H1 (cell line): Measurements from ENCODE around the gene KLHL30. TPM values are rescaled to one million over a fixed set of nuclear protein-coding genes. Genes with fewer than 3 reads are reported as not detected.

Experiments
- BRCA1 ChIP-seq: IDR thresholded peaks from 2 replicates; pipeline ENCODE4 v1.6.1; 2012; ENCODE audit warnings: low read depth, low read length, improper control_type of control experiment
- CTBP2 ChIP-seq: IDR thresholded peaks from 2 replicates; pipeline ENCODE4 v1.7.0; 2011; ENCODE audit warnings: borderline replicate concordance, mild to moderate bottlenecking, moderate library complexity, mixed read lengths, low read length; ENCODE audit not compliant: insufficient read depth, insufficient read length
- JUND ChIP-seq: IDR thresholded peaks from 2 replicates; pipeline ENCODE4 v1.6.1; 2011; ENCODE audit warnings: mild to moderate bottlenecking, improper control_type of control experiment, low read length
- MAFK ChIP-seq: IDR thresholded peaks from 2 replicates; pipeline ENCODE4 v1.6.1; 2012; ENCODE audit warnings: low read depth, mild to moderate bottlenecking, improper control_type of control experiment, low read length
- NANOG ChIP-seq: IDR thresholded peaks from 2 replicates; pipeline ENCODE4 v1.6.1; 2011; ENCODE audit warnings: low read length, low read depth, mild to moderate bottlenecking, inconsistent platforms; ENCODE audit not compliant: insufficient read depth, poor library complexity, severe bottlenecking
- SUZ12 ChIP-seq: fragments of 200-600 bp; sonication (generic); IDR thresholded peaks from 2 replicates; pipeline ENCODE4 v1.6.1; 2012; ENCODE audit warnings: mild to moderate bottlenecking, inconsistent platforms, low read length, moderate library complexity, mixed read lengths
- polyA plus RNA-seq, 7 experiments: library from polyadenylated mRNA; depleted of rRNA in 3 of 7; stranded (reverse) in 5 of 7; unstranded in 2 of 7; fragments of >200 nt in 5 of 7; fragments of 200-250 nt in 2 of 7; gene quantifications; 1 replicate in 5 of 7; 2 replicates in 1 of 7; 4 replicates in 1 of 7; pipeline versions ENCODE4 v1.2.1 to v1.2.3, GENCODE V29; 2011 to 2013; ENCODE audit warnings: missing spikeins in 2 of 7, mixed read lengths in 2 of 7
- total RNA-seq: library from RNA; stranded (reverse); fragmentation: NEBNext Ultra II Directional; extraction: Animal tissue kit (Norgen Biotek cat#: 25700); gene quantifications from 2 replicates; pipeline ENCODE4 v1.2.1, GENCODE V29; 2021
- TF ChIP-seq, protein P1 (sequence below): IDR thresholded peaks from 2 replicates; pipeline ENCODE4 v1.6.1; 2011; ENCODE audit warnings: low read depth, mild to moderate bottlenecking, low read length; ENCODE audit not compliant: insufficient read depth

The KLHL30 gene
- total and polyA plus RNA-seq, 2 of the 8 experiments (the other 6 are each of a cell fraction or from before 2014, with no cell fraction given), result not detected

DNA sequence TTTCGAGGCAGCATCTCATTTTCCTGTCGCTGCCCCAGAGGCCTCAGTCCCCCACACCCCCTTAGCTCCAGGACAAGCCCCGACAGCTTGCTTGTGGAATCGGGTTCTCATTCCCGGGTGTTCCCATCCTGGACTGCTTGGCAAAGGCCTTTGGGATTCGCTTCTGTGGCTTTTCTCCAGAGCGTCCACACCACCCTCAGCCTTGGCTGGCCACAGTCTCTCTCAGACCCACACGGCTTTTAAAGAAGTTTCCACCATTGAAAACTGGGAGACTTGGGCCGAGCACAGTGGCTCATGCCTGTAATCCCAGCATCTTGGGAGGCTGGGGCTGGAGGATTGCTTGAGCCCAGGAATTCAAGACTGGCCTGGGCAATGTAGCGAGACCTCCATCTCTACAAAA, 35.6 kb upstream of the KLHL30 start (continued):
- TF ChIP-seq CTBP2 (no peak), BRCA1 (no peak), JUND (no peak), MAFK (no peak), SUZ12 (no peak), NANOG (no peak)
- TF ChIP-seq, protein P1, sequence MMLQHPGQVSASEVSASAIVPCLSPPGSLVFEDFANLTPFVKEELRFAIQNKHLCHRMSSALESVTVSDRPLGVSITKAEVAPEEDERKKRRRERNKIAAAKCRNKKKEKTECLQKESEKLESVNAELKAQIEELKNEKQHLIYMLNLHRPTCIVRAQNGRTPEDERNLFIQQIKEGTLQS, result no peak
- TF ChIP-seq, all 59 proteins: peak for 0
